GM21619 (cell line): Measurements from ENCODE around the gene PLP2.
A peak's percentile ranks its signal among the peaks of the same experiment; 100 is the strongest.
"Not testable (repeated sequence)": the region's sequence is repeated elsewhere in the genome, so short reads cannot be mapped to it uniquely, and the experiment has no call there.

Source experiments
- ATAC-seq: cut with Tn5 transposase; IDR thresholded peaks from one replicate; pipeline ENCODE4 v1.9.1; 2021; ENCODE audit not compliant: unreplicated experiment

PLP2 gene, protein sequence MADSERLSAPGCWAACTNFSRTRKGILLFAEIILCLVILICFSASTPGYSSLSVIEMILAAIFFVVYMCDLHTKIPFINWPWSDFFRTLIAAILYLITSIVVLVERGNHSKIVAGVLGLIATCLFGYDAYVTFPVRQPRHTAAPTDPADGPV

DNA sequence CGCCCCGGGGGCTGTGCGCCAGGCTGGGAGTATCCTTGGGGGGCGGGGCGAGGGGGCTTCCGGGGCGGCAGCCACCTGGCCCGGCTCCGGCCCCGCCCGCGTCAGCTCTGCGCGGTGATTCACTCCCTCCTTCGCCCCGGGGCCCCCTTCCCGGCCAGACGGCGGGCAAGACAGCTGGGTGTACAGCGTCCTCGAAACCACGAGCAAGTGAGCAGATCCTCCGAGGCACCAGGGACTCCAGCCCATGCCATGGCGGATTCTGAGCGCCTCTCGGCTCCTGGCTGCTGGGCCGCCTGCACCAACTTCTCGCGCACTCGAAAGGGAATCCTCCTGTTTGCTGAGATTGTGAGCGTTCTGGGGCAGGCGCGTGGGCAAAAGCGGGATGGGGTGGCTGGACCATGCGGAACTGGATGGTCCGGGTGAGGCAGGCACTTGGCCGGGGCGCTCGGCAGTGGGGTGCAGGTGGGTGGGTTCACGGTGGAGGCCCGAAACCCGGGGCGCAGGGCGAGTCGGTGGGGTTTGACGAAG is at the start of gene PLP2:
TSS of gene PLP2 (plus strand) at position 147 of the 528 bp plus-strand sequence. CDS start at position 250, 103 bp downstream.
- peak; percentile 31 for ATAC-seq

DNA sequence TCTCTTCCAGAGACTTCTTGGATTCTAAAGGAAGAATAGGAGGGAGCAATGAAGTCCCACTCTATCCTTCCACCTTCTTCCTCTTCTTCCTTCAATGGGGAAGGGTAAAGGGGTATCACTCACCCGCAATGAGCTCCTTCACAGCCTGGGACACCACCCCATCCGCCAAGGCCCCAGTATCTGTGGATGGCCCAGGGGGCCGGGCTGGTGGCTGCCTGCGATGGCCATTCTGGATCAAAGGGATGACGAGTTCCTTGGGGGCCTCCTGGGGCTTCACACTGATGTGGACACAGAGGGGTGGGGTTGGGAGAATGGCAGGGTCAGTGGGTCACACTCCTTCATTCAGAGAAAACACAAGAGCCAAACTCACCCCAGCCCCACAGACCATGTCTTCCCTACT is 49.2 kb upstream of the PLP2 start:
- ATAC-seq, result no peak

DNA sequence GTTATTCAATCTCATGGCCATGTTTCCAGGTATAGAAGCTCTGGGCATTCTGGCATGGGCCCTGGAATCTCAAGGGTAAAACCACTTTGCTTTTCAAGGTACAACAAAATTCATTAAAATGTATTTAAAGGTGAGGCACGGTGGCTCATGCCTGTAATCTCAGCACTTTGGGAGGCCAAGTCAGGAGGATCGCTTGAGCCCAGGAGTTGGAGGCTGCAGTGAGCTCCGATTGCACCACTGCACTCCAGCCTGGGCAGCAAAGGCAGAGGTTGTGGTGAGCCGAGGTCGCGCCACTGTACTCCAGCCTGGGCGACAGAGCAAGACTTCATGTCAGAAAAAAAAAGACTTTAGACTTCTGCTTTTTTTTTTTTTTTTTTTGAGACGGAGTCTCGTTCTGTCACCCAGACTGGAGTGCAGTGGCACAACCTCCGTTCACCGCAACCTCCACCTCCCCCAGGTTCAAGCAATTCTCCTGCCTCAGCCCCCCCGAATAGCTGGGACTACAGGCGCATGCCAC is 43.9 kb upstream of the PLP2 start:
- not testable (repeated sequence) for ATAC-seq

DNA sequence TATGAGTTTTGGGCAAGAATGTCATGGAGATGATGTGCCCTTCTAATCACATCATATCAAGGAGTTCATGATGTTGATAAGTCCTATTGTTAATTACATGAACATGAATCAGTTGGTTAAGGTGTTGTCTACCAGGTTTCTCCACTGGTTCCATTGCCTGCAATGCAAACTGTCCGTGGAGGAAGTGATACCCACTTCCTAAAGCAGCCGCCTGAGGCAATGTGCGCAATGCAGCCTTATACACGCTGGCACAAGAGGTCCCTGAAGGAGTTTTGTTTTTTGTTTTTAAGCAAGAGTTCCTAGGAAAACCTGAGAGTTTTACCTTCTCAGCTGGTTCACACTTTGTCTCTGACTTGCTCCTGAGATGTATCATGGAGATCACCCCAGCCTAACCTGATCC is 42.3 kb upstream of the PLP2 start:
- no peak for ATAC-seq

DNA sequence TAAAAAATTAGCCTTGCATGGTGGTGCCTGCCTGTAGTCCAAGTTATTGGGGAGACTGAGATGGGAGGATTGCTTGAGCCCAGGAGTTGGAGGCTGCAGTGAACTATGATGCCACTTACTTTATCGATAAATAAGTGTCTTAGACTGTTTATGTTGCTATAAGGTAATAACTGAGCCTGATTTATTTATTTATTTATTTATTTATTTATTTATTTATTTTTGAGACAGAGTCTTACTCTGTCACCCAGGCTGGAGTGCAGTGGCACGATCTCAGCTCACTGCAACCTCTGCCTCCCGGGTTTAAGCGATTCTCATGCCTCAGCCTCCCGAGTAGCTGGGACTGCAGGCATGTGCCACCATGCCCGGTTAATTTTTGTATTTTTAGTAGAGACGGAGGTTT is 39.4 kb upstream of the PLP2 start:
- ATAC-seq, result not testable (repeated sequence)

DNA sequence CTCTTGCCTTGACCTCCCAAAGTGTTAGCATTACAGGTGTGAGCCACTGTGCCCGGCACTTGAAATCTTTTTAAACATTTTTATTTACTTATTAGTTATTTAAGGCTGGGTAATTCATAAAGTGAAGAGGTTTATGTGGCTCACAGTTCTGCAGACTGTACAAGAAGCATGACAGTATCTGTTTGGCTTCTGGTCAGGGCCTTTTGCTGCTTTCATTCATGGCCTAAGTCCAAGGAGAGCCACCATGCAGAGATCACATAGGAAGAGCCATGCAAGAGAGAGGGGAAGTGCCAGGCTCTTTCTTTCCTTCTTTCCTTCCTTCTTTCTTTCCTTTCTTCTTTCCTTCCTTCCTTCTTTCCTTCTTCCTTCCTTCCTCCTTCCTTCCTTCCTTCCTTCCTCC is 37.9 kb upstream of the PLP2 start:
- ATAC-seq, result no peak

DNA sequence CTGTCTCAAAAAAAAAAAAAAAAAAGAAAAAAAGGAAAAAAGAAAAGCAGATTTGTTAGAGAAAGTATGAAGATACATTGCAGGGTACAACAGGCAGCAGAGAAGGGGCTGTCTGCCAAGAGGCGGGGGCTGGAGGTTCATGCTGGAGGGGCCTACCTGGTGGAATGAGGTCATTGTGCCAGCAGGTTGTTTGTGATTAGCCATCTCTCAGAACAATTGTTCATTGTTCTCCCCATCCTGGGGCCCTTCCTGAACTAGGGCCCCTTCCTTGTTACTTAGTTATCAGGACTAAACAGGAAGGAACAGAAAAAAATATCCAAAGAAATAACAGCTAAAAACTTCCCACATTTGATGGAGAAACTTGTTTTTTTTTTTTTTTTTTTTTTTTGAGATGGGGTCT is 34.2 kb upstream of the PLP2 start:
- ATAC-seq, result no peak

DNA sequence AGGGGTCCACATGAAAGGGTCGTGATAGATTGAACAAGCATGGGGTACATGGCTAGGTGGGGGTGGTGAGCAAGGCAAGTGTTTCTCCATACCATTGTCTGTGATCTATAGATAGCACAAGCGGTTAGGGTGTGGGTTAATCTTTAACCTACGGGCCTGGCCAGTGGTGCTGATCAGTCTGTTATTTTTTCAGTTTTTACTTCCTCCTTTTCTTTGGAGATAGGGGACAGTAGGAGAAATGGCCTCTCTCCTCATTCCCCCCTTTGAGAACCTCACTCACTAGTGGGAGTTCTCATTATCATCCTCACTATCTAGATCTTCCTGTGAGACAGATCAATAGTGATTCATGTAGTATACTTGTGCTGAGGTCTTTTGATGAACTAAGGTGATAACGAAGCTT is 32.0 kb upstream of the PLP2 start:
- no peak for ATAC-seq

DNA sequence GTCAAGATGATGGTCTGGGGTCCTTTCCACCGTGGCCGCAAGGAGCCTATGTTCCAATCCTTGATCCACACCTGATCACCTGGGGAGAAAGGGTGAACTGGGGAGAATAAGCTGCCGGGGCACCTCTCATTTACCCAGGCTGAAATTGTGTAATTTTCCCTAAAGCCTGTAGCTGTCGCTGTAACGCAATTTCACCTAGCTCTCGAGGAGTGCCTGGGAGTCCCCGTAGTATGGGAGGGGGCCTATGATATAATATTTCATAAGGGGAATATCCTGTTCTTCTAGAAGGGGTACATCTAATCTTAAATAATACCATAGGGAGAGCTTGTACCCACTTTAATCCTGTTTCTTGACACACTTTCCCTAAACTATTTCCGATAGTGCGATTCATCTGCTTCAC is 29.4 kb upstream of the PLP2 start:
- not testable (repeated sequence) for ATAC-seq

DNA sequence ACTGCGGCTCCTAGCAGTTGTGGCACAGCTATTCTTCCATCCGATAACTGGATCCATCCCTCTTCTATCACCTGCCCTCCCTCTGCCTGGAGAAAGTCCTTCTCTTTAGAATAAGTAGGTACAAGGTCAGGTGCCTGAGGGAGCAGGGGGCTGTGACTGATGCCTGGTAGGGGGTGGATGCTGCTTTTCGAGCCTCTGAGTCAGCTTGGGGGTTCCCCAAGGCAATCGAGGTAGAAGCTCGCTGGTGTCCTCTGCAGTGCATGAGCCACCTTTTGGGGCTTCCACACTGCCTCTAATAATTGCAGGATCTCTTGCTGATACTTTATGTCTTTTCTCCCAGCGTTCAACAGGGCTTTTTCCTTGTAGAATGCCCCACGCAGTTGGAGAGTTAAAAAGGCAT is 28.5 kb upstream of the PLP2 start:
- not testable (repeated sequence) for ATAC-seq

DNA sequence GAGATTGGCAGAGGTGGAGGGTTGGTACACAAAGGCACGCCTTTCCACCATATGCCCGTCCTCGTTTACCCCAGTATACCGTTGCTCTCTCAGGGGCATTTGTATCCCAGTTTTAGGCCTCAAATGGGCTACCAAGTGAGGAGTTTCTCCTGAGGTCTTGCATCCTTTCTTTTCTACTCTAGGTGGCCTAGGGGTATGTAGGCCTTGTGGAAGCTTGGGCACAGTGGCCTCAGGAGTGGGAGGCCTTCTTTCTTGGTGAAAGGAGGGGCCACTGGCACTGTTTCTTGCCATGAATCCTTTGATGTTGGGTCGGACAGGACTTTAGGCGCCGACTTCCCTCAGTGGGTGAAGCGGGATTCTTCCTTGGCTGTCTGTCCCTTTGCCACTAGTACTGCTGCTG is 24.4 kb upstream of the PLP2 start:
- ATAC-seq, result no peak

DNA sequence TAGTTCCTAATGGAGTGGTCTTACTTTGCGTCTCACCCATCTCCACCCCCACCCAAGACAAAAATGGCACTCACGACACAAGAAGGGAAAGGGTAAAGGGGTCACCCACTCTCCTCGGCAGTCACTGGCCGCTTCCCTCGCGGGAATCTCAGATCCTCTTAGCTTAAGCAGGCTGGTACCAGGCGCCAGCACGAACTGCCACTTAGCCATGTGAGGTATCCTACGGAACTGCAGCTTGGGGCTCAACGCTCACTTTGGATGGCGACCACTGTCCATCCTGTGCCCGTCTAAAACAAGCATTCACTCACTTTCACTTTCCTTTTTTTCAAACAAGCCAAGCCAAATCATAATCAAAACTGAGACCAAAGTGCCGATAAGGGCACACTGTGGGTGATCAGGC is 23.8 kb upstream of the PLP2 start:
- ATAC-seq, result no peak

DNA sequence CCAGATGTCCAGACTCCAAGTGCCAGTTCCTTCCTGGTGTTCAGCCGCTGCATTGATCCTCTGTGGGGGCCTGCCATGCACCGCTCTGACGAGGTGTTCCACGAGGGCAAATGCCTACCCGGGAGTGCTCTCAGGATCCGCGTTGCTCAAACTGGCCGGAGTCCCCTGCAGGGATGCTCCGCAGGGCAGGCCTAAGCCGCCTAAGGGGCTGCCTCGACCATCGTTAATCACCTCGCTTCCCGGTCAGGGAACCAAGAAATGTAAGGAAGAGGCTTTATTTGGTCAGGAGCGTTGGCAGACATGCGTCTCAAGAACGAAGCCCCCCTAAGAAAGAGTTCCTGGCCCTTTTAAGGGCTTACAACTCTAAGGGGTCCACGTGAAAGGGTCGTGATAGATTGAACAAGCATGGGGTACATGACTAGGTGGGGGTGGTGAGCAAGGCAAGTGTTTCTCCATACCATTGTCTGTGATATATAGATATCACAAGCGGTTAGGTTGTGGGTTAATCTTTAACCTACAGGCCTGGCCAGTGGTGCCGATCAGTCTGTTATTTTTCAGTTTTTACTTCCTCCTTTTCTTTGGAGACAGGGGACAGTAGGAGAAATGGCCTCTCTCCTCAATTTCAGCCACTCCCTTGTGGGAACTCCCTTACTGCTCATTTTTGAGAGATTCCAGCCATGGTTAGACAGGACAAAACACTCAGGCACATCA is 23.2 kb upstream of the PLP2 start:
- ATAC-seq, result not testable (repeated sequence)

DNA sequence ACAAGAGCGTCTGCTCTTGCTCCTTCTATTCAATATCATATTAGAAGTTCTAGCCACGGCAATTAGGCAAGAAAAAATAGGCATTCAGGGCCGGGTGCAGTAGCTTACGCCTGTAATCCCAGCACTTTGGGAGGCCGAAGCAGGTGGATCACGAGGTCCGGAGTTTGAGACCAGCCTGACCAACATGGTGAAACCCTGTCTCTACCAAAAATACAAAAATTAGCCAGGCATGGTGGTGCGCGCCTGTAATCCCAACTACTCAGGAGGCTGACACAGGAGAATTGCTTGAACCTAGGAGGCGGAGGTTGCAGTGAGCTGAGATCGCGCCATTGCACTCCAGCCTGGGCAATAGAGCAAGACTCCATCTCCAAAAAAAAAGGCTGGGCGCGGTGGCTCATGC is 22.4 kb upstream of the PLP2 start:
- ATAC-seq, result not testable (repeated sequence)

DNA sequence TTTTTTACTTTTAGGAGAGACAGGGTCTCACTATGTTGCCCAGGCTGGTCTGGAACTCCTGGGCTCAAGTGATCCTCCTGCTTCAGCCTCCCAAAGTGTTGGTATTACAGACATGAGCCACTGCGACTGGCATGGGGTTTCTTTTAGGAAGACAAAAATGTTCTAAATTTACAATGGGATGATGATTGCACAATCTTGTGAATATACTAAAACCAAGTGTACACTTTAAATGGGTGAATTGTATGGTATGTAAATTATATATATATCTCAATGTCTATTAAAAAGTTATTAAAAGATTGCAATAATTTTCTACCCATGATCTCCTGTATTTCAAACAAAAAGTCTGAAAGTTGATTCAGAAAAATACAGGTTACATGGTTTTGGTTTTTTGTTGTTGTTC is 18.2 kb upstream of the PLP2 start:
- no peak for ATAC-seq

DNA sequence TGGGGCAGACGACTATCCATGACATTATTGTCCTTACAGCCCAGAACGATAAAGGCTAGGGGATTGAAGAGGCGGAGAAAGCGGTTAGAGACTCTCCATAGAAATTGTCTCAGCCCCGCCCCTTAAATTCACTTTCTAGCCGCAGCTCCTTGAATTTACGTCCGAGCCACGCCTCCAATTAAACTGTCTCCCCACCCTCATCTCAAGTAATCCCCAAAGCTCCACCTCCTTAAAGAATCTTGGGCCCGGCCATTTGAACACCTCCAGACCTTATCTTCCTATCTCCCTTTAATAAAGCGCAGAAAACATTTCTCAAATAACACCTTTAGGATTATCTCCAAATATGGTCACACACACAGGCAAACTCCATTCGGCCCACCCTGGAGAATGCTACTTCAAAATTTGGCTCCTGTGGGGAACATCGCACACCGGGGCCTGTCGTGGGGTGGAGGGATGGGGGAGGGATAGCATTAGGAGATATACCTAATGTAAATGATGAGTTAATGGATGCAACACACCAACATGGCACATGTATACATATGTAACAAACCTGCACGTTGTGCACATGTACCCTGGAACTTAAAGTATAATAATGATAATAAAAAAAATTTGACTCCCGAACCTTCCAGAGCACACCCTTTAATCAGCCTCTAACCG is 16.3 kb upstream of the PLP2 start:
- no peak for ATAC-seq

DNA sequence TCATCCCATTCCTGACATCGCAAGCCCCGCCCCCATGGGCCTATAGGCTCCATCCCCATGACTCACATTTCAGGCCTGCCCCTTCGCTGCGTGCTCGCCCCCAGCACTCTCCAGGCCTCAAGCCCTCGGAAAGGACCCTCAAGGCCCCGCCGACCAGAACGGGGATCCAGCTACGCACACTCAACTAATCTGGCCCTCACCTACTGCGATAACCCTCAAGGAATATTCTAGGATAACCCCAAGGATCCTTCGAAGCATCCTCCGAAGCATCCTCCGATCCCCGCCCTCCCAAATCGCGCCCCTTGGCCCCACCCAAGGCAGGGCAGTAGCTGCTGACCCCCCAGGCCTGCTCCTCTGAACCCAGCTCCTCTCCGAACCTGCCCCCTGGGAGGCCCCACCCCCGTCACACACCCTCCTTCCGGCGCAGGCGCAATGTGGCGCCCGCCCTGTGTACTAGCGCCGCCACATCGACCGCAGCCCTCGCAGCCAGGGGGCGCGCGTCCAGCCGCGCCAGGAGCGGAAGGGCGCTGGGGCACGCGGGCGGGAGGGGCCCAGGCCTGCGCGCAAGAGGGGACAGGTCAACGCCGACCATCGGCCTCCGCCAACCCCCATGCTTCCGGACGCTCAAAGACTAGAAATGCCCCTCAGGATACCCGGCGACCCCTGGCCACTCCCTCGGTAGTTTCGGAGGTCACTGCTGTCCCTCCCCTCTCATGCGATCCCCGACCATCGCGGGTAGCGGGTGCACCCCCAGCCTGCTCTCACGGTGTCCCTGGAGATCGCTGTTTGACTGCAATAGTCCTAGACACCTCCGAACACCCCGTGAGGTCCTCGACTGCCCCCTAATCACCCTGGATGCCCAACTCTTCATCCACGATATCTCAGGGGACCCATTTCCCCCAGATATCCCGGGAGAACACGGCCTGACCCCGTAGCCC is 15.5 kb upstream of the PLP2 start:
- ATAC-seq, result peak; percentile 90

DNA sequence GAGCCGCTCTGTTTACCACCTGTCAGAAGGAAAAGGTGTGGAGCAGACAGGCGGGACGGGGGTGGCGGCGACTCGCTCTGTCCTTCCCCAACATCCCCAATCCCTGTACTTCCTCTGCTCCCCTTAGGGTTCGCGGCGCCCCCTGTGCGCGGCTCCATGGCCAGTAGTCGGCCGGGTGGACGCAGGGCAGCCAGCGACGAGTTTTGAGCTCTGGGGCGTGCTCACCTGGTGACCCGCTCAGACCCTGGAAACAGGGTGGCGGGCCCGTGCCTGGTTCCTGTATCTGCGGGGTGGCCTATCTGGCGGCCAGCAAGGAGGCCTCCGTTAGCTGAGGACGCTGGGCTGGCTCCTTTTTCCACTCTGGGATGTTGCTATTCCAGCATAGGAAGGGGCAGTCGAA is 14.5 kb upstream of the PLP2 start:
- no peak for ATAC-seq

DNA sequence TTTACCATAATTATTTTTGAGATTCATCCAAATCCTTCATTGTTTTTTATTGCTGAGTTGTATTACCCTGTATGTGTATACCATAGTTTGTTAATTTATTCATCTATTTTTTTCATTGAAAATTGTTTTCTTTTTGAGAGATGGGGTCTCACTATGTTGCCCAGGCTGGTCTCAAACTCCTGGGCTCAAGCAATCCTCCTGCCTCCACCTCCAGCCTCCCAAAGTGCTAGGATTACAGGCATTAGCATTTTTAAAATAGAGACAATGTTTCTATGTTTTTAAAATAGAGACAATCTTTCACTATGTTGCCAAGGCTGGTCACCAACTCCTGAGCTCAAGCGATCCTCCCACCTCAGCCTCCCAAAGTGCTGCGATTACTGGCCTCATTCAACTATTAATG is 10.8 kb upstream of the PLP2 start:
- ATAC-seq, result no peak

DNA sequence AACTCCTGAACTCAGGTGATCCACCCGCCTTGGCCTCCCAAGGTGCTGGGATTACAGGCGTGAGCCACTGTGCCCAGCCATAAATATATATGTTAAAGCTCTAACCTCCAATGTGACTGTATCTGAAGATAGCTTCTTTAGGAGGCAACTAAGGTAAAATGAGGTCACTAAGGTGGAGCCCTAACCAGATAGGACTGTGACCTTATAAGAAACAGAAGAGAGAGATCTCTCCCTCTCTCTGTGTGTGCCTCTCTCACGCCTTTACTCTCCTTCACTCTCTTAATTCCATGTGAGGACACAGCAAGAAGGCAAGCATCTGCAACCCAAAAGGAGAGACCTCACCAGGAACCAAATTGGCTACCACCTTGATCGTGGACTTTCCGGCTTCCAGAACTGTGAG is 10.1 kb upstream of the PLP2 start:
- ATAC-seq, result no peak

DNA sequence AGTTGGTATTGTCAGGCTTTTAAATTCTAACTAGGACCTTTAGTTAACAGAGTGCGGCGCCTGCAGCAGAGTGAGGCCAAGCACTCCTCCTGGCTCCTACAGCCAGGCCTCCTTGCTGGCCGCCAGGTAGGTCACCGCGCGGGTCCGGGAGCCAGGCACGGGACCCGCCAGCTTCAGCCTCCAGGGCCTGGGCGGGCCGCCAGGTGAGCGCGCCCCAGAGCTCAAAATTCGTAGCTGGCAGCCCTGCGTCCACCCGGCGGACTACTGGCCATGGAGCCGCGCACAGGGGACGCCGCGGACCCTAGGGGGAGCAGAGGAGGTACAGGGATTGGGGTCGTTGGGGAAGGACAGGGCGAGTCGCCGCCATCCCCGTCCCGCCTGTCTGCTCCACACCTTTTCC is 9.1 kb upstream of the PLP2 start, which contains the start of gene MAGIX:
TSS of gene MAGIX (plus strand) at position 139 of the 400 bp plus-strand sequence. CDS start at position 271, 132 bp downstream.
- no peak for ATAC-seq
